Activated T-cell treated with anti-CD3 and anti-CD28 coated beads for 48 hours (primary cell): ENCODE measurements around the gene COG5.
"Not testable (repeated sequence)": the region's sequence is repeated elsewhere in the genome, so short reads cannot be mapped to it uniquely, and the experiment has no call there.

ENCODE experiments used
- DNase-seq: peaks from one replicate; pipeline ENCODE4 v3.0.0-alpha.2; 2020; ENCODE audit warnings: low read depth

COG5 gene

GRCh38 chr7:107579885-107580715 is 16.4 kb upstream of the COG5 start, which contains the start of gene BCAP29:
Gene BCAP29 (plus strand): TSS chr7:107580246. CDS start chr7:107580773, 527 bp downstream.
- DNase-seq = peak; percentile 77

- DNase-seq = no peak
Measured at GRCh38 chr7:107579554-107579884, 15.8 kb upstream of the COG5 start.

- DNase-seq = no peak
Measured at GRCh38 chr7:107573537-107573936, 9.8 kb upstream of the COG5 start.

GRCh38 chr7:107570298-107570697 is 6.6 kb upstream of the COG5 start:
- no peak for DNase-seq

GRCh38 chr7:107564553-107565298 is 1.0 kb upstream of the COG5 start:
- DNase-seq = no peak

GRCh38 chr7:107563081-107563774 is 492 bp downstream of the COG5 start:
- DNase-seq = no peak

- DNase-seq = no peak
Measured at GRCh38 chr7:107560898-107561516, 2.7 kb downstream of the COG5 start.

GRCh38 chr7:107559864-107560263 is 3.9 kb downstream of the COG5 start:
- DNase-seq = no peak

- DNase-seq = no peak
Measured at GRCh38 chr7:107555893-107556292, 7.8 kb downstream of the COG5 start.

- no peak for DNase-seq
Measured at GRCh38 chr7:107551936-107552335, 11.8 kb downstream of the COG5 start.

- DNase-seq = no peak
Measured at GRCh38 chr7:107544848-107545591, 18.7 kb downstream of the COG5 start.

GRCh38 chr7:107543338-107543993 is 20.3 kb downstream of the COG5 start:
- no peak for DNase-seq

- DNase-seq = no peak
Measured at GRCh38 chr7:107538001-107538400, 25.7 kb downstream of the COG5 start.

GRCh38 chr7:107537228-107537627 is 26.5 kb downstream of the COG5 start:
- not testable (repeated sequence) for DNase-seq

- no peak for DNase-seq
Measured at GRCh38 chr7:107534139-107534538, 29.6 kb downstream of the COG5 start.

GRCh38 chr7:107530751-107531150 is 33.0 kb downstream of the COG5 start:
- no peak for DNase-seq

GRCh38 chr7:107528461-107528860 is 35.3 kb downstream of the COG5 start:
- no peak for DNase-seq

GRCh38 chr7:107527196-107527595 is 36.5 kb downstream of the COG5 start:
- DNase-seq = no peak

- DNase-seq = no peak
Measured at GRCh38 chr7:107526672-107527071, 37.0 kb downstream of the COG5 start.

- no peak for DNase-seq
Measured at GRCh38 chr7:107506674-107507339, 56.9 kb downstream of the COG5 start.
